ENCODE results near the gene RALGPS1. TPM values are rescaled to one million over a fixed set of nuclear protein-coding genes. Genes with fewer than 3 reads are reported as not detected.

RALGPS1 gene
- total RNA-seq, 1 experiment from 2014 or later, result 28.5 TPM

DNA sequence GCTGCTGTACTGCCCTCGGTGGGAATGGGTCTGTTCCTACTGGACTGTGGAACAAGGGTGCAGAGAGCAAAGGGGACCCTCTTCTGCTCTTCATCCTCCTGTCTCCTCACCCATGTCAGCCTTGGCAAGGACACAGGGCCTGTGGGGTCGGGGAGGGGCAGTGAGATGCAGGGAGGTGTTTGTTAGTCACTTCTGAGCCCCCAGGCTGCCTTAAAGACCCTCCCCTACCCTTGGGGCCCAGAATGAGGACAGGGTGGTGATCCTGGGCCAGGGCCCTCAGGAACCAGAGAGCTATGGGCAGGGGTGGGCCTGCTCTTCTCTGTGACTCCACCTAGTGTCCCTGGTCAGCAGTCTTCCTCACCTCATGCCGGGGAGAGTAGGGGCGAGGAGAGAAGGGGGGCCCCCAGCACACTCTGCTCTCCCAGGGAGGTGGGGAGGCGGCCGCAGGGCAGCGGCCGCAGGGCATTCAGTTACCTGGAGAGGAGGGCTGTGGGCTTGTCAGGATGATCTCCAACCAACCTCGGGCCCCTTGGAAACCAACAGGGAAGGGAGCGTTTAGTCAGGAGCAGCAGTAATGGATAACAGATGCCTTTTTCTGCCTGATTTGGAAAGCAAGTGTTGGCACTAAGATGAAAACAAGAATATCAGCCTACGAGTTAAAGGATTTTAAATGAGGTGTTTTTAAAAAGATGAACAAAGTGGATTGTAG, 288.0 kb downstream of the RALGPS1 start (continued):
- TF ChIP-seq GABPB1 (CRISPR knock-in tag; IDR thresholded peaks at IDR 0.05) (no peak), NR1H2 (CRISPR knock-in tag; IDR thresholded peaks at IDR 0.05) (no peak), NFATC4 (CRISPR knock-in tag; IDR thresholded peaks at IDR 0.05) (no peak), HMGA2 (CRISPR knock-in tag; IDR thresholded peaks at IDR 0.05) (no peak), JUN (CRISPR knock-in tag; IDR thresholded peaks at IDR 0.05) (no peak), KAT7 (CRISPR knock-in tag; IDR thresholded peaks at IDR 0.05; ENCODE audit: borderline replicate concordance) (no peak), SP1 (CRISPR knock-in tag; conservative IDR thresholded peaks at IDR 0.05) (no peak)
- TF ChIP-seq, protein P1, sequence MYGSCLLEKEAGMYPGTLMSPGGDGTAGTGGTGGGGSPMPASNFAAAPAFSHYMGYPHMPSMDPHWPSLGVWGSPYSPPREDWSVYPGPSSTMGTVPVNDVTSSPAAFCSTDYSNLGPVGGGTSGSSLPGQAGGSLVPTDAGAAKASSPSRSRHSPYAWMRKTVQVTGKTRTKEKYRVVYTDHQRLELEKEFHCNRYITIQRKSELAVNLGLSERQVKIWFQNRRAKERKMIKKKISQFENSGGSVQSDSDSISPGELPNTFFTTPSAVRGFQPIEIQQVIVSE (CRISPR knock-in tag; IDR thresholded peaks at IDR 0.05; ENCODE audit: borderline replicate concordance), result no peak
- TF ChIP-seq, protein P2, sequence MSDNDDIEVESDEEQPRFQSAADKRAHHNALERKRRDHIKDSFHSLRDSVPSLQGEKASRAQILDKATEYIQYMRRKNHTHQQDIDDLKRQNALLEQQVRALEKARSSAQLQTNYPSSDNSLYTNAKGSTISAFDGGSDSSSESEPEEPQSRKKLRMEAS (CRISPR knock-in tag; IDR thresholded peaks at IDR 0.05), result no peak

DNA sequence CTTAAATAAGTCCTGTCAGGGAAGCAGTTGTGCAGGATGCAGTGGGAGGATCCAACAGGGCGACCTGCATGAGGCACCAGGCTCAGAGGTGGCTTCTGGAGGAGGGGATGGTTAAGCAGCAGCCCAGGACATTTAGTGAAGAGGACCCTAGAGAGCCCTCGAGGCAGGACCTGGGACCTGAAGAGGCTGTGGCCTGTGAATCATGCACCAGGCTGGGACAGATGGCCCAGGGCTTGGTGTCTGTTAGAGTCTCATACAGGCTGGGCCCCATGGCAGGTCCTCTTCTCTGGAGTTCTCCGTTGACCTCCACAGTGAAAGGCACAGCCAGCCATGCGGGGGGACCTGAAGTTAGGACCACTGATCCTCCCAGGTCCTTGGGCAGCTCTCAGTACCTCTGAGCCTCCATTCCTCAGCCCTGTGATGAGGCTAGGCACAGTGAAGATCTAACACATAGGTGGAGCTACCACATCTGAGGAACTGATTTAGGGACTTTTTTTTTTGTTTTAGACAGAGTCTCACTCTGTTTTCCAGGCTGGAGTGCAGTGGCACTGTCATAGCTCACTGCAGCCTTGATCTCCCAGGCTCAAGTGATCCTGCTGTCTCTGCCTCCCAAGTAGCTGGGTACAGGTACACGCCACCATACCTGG, 289.2 kb downstream of the RALGPS1 start:
- CTCF ChIA-PET, result interaction anchor here (0.6 to 9.5 kb wide), 5 partner anchors 10 to 1036 kb away, joined by 3 to 63 read pairs (median 4); no protein-coding TSS in a partner anchor
- ATAC-seq (no peak), DNase-seq (ENCODE audit: low spot score) (no peak)
- Mint-ChIP-seq H3K4me1 (peaks cover 1% of the 10 kb centered on the region), H3K36me3 (no peaks in the 10 kb centered on the region), H3K9me3 (no peaks in the 10 kb centered on the region), H3K27ac (no peak overlapping the region), H3K4me3 (no peak overlapping the region), H3K27me3 (ENCODE audit: low read depth) (no peaks in the 10 kb centered on the region; the same call in 1 of the 2 replicates)
- TF ChIP-seq FOXP1 (CRISPR knock-in tag; IDR thresholded peaks at IDR 0.05; ENCODE audit: borderline replicate concordance) (no peak), CBFB (CRISPR knock-in tag; IDR thresholded peaks at IDR 0.05; ENCODE audit: low read depth) (no peak), GABPB1 (CRISPR knock-in tag; IDR thresholded peaks at IDR 0.05) (no peak), NFE2L1 (CRISPR knock-in tag; IDR thresholded peaks at IDR 0.05) (no peak), SOX15 (CRISPR knock-in tag; IDR thresholded peaks at IDR 0.05) (no peak)
- TF ChIP-seq, protein P3, sequence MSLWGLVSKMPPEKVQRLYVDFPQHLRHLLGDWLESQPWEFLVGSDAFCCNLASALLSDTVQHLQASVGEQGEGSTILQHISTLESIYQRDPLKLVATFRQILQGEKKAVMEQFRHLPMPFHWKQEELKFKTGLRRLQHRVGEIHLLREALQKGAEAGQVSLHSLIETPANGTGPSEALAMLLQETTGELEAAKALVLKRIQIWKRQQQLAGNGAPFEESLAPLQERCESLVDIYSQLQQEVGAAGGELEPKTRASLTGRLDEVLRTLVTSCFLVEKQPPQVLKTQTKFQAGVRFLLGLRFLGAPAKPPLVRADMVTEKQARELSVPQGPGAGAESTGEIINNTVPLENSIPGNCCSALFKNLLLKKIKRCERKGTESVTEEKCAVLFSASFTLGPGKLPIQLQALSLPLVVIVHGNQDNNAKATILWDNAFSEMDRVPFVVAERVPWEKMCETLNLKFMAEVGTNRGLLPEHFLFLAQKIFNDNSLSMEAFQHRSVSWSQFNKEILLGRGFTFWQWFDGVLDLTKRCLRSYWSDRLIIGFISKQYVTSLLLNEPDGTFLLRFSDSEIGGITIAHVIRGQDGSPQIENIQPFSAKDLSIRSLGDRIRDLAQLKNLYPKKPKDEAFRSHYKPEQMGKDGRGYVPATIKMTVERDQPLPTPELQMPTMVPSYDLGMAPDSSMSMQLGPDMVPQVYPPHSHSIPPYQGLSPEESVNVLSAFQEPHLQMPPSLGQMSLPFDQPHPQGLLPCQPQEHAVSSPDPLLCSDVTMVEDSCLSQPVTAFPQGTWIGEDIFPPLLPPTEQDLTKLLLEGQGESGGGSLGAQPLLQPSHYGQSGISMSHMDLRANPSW (CRISPR knock-in tag; conservative IDR thresholded peaks at IDR 0.05; ENCODE audit: low read depth), result no peak
- TF ChIP-seq, protein P4, sequence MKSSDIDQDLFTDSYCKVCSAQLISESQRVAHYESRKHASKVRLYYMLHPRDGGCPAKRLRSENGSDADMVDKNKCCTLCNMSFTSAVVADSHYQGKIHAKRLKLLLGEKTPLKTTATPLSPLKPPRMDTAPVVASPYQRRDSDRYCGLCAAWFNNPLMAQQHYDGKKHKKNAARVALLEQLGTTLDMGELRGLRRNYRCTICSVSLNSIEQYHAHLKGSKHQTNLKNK (CRISPR knock-in tag; IDR thresholded peaks at IDR 0.05), result no peak
- TF ChIP-seq, protein P5, sequence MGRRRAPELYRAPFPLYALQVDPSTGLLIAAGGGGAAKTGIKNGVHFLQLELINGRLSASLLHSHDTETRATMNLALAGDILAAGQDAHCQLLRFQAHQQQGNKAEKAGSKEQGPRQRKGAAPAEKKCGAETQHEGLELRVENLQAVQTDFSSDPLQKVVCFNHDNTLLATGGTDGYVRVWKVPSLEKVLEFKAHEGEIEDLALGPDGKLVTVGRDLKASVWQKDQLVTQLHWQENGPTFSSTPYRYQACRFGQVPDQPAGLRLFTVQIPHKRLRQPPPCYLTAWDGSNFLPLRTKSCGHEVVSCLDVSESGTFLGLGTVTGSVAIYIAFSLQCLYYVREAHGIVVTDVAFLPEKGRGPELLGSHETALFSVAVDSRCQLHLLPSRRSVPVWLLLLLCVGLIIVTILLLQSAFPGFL (CRISPR knock-in tag; IDR thresholded peaks at IDR 0.05; ENCODE audit: borderline replicate concordance), result no peak
- TF ChIP-seq, protein P6, sequence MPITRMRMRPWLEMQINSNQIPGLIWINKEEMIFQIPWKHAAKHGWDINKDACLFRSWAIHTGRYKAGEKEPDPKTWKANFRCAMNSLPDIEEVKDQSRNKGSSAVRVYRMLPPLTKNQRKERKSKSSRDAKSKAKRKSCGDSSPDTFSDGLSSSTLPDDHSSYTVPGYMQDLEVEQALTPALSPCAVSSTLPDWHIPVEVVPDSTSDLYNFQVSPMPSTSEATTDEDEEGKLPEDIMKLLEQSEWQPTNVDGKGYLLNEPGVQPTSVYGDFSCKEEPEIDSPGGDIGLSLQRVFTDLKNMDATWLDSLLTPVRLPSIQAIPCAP (CRISPR knock-in tag; IDR thresholded peaks at IDR 0.05), result no peak
- POLR2A ChIA-PET, result no interaction called here
